Activated T-cell treated with anti-CD3 and anti-CD28 coated beads, Interleukin-2, amount 50 U/mL, for 72 hours (primary cell): ENCODE measurements around the gene SULT1A3. TPM values are rescaled to one million over a fixed set of nuclear protein-coding genes. Genes with fewer than 3 reads are reported as not detected.
"Not testable (repeated sequence)": the region's sequence is repeated elsewhere in the genome, so short reads cannot be mapped to it uniquely, and the experiment has no call there.

Source experiments
- ATAC-seq, 2 donors: fragments of 150-1000 bp; cut with Tn5 transposase; replicated peaks in 1 of 2; 2 replicates each; pipeline ENCODE4 v1.10.0; 2021; ENCODE audit warnings: moderate library complexity in 2 of 2, mild to moderate bottlenecking in 1 of 2
- DNase-seq, 2 donors: peaks; one replicate each; pipeline ENCODE4 v3.0.0; 2021 to 2022; ENCODE audit warnings: mixed read lengths in 1 of 2
- H3K27ac Mint-ChIP-seq: one replicate; pipeline ENCODE4 v1.8.0; 2022; ENCODE audit warnings: mild to moderate bottlenecking, moderate library complexity, mixed read lengths
- H3K27me3 Mint-ChIP-seq: one replicate; pipeline ENCODE4 v1.8.0; 2022; ENCODE audit warnings: low read depth, mixed read lengths
- H3K36me3 Mint-ChIP-seq, 2 donors: one replicate each; pipeline ENCODE4 v1.8.0; 2022; ENCODE audit warnings: mixed read lengths in 2 of 2, mild to moderate bottlenecking in 1 of 2; ENCODE audit not compliant: insufficient read depth in 2 of 2
- H3K4me1 Mint-ChIP-seq: one replicate; pipeline ENCODE4 v1.8.0; 2022; ENCODE audit warnings: low read depth, mixed read lengths
- H3K4me3 Mint-ChIP-seq, 2 donors: one replicate each; pipeline ENCODE4 v1.8.0; 2022; ENCODE audit warnings: mild to moderate bottlenecking in 2 of 2, mixed read lengths in 2 of 2, moderate library complexity in 2 of 2
- H3K9me3 Mint-ChIP-seq, 2 donors: one replicate each; pipeline ENCODE4 v1.8.0; 2022; ENCODE audit warnings: mixed read lengths in 2 of 2
- total RNA-seq, 2 donors: library from RNA; stranded (reverse); gene quantifications; one replicate each; pipeline ENCODE4 v1.2.3, GENCODE V29; 2022

SULT1A3 gene
- total RNA-seq, 2 donors from 2014 or later = 16.6 to 20.1 TPM

DNA sequence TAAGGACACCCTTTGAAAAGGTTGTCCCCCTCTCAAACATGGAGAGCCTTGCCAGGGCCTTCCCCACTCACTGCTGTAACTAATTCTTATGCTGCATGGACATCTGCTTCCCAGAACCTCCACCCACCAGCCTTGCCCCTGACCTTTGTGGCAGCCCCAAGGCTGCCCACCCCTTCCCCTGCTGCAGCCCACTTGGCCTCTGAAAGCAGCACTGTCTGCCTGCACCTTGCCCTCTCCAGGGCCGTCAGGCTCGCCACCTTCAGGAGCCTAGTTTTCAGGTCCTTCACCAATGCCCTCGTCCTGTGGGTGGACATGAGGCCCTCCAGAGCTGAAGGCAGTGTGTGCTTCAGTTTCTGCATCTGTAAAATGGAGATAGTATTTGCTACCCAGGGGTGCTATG is 18.3 kb upstream of the SULT1A3 start:
- Mint-ChIP-seq H3K4me3 (no peak overlapping the region), H3K9me3 (no peaks in the 10 kb centered on the region), H3K27me3 (no peaks in the 10 kb centered on the region), H3K36me3 (peaks cover 10 to 15% of the 10 kb centered on the region in 2 donors), H3K27ac (no peak overlapping the region), H3K4me1 (peaks cover 16% of the 10 kb centered on the region)
- no peak for DNase-seq
- ATAC-seq = no peak

DNA sequence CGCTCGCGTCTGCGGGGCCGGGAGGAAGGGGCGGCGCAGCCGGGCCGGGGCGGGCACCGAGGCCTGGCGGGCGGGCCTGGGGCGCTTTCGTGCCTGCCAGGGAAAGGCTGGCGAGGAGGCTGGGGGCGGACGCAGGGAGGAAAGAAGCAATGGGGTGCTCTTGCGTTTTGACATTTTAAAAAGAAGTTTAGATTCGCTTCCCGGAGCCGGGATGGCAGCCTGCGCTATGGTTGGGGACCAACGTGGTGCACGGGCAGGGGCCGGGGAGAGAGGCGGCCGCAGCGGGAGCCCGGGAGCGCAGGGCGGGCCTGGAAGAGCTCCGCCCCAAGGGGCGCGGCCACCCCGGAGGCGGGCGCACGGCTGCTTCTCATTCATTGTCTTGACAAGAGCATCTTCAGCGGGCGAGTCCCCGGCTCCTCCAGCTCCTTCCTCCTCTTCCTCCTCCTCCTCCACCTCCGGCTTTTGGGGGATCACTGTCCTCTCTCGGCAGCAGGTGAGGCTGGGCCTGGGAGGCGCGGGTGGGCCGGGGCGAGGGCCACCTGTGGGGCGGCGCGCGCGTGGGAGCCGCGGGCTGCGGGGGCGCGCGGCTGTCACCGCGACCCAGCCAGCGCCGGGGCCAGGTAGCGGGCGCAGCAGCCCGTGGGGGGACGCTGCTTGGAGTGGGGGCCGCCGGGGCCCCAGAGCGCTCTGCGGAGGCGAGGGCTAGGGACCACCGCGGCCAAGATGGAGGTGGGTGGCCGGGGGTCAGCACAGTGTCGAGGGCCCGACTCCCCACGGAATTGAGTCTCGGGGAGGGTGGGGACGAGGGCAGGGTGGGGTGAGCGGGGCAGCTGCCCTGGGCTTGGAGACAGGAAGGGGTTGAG is 15.6 kb upstream of the SULT1A3 start, which contains the start of gene CORO1A:
Gene CORO1A (plus strand): TSS at position 370 of the 863 bp plus-strand sequence. CDS start 1,608 bp downstream, outside the sequence.
- H3K4me3 Mint-ChIP-seq = peak within 1 kb of the TSS; percentile 95 to 100
- ATAC-seq (peak; percentile 60 to 61), DNase-seq (peak; percentile 89 to 94)
- H3K4me1 Mint-ChIP-seq = peaks cover 35% of the 10 kb centered on the region
- H3K27ac Mint-ChIP-seq = peak within 1 kb of the TSS; percentile 91
- H3K36me3 Mint-ChIP-seq = peaks cover 18 to 28% of the 10 kb centered on the region in 2 donors
- H3K27me3 Mint-ChIP-seq = no peaks in the 10 kb centered on the region
- no peaks in the 10 kb centered on the region for H3K9me3 Mint-ChIP-seq

DNA sequence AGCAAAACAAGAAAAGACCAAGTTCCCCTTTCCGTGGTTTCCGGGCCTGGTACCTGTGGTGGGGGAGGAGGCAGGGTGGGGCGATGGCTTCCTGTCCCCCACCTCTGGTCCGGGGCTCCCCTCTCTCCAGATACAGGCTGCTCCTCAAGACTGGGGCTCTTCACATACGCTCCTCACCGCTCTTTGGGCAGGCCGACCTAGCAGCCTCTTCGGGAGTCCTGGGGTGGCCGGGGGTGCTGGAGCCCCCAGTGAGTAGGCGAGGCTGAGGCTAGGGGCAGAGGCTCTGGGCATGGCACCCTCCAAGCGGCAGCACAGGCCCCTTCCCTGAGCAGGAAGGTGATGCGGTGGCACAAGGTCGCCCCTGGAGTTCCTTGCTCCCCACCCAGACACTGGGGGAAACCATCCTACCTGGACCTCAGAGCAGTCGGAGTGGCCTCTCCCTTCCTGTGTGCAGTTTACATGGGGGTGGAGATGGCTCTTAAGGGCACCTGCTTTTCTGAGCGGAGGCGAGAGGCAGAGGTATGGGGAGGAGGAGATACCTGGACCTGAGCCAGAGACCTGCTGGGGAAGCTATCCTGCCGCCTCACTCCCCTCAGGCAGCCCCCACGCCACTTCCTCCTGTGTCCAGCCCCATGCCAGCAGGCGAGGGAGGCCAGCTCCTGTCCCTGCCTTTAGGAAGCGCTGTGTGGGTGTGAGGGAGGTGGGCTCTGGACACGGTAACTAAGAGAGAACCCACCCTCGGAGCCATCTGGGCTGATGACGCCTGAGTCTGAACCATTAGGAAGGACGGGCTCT is 14.8 kb upstream of the SULT1A3 start:
- H3K4me3 Mint-ChIP-seq = peak overlapping the region; percentile 88 to 100
- ATAC-seq = peak; percentile 21 to 35
- H3K4me1 Mint-ChIP-seq = peaks cover 35% of the 10 kb centered on the region
- H3K27ac Mint-ChIP-seq = peak overlapping the region; percentile 62
- DNase-seq = peak; percentile 80 to 81
- peaks cover 18 to 28% of the 10 kb centered on the region in 2 donors for H3K36me3 Mint-ChIP-seq
- H3K9me3 Mint-ChIP-seq = no peaks in the 10 kb centered on the region
- H3K27me3 Mint-ChIP-seq = no peaks in the 10 kb centered on the region

DNA sequence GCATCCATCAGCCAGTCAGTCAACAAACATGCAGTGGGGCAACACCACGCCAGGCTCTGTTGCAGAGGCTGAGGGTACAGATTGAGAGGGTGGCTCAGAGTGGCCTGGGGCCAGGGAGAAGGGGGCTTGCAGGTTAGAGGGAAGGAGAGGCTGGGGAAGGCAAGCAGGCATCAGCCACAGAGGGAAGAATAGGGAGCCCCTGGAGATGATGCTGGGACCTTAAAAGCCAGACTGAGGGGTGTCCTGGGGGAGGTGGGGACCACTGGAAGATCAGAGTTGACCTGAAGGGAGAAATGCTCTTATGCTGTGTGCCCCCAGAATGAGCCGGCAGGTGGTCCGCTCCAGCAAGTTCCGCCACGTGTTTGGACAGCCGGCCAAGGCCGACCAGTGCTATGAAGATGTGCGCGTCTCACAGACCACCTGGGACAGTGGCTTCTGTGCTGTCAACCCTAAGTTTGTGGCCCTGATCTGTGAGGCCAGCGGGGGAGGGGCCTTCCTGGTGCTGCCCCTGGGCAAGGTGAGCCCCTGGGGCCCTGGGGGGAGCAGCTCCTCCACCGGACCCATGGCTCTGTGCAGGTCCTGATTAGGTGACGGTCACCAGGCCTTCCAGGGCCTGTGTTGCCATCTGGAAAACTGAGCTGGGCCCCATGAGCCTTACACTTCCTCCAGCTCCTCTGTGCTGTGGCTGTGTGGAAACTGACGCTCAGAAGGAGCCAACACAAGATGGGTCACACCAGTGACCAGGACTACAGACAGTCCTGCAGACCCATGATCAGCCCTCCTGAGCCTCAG is 14.0 kb upstream of the SULT1A3 start:
- Mint-ChIP-seq H3K27ac (peak overlapping the region; percentile 62), H3K9me3 (no peaks in the 10 kb centered on the region), H3K27me3 (no peaks in the 10 kb centered on the region), H3K36me3 (peaks cover 18 to 28% of the 10 kb centered on the region in 2 donors), H3K4me1 (peaks cover 35% of the 10 kb centered on the region), H3K4me3 (peak overlapping the region; percentile 88 to 100)
- DNase-seq (peak; percentile 43 to 52), ATAC-seq (peak; percentile 5 to 18)

DNA sequence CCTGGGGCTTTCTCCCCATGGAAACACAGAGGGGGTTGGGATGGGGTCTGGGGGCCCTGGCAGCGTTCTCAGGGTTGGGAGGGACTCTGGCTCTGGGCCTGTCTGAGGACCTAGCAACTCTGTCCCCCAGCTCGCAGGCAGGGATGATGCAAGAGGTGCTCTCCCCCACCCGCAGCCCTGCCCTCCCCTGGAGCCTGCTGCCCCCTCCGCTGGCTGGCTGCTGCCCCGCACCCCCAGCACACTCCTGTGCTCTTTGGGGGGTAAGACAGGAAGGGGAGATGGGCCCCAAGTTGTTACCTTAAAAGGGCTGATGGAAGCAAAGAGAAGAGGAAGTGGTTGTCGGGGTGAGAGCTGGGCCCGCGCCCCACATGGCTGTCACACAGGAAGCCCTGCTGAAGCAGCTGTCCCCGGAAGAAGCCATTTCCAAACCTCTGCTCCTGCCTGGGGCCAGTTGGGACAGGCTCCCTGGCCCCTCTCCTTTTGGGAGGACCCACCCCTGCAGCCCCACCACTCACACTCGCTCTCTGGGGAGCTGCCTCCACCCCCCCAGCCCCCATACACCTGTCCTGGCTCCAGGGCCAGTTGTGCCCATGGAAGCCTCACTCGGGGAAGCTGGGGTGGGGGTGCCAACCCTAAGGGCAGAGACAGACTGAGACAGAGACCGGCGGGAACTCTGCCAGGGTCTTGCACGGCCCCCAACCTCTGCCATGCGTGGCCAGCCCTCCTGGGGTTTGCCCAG is 13.2 kb upstream of the SULT1A3 start:
- ATAC-seq = peak; percentile 51 to 53
- Mint-ChIP-seq H3K9me3 (no peaks in the 10 kb centered on the region), H3K27ac (peak overlapping the region; percentile 87), H3K36me3 (peaks cover 18 to 28% of the 10 kb centered on the region in 2 donors), H3K27me3 (no peaks in the 10 kb centered on the region), H3K4me3 (peak overlapping the region; percentile 88 to 100), H3K4me1 (peaks cover 31% of the 10 kb centered on the region)
- peak; percentile 85 to 87 for DNase-seq

DNA sequence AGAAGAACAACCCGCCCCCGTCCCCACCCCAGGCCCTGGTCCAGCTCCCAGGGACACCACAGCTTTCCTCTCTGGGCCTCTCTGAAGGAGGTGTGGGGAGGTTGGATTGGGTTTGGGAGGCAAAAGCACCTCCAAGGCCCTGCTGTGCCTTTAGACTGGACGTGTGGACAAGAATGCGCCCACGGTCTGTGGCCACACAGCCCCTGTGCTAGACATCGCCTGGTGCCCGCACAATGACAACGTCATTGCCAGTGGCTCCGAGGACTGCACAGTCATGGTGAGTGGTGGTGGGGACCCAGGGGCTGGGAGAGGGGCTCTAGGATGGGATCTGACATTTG is 12.6 kb upstream of the SULT1A3 start:
- Mint-ChIP-seq H3K9me3 (no peaks in the 10 kb centered on the region), H3K27ac (peak overlapping the region; percentile 91), H3K36me3 (peaks cover 18 to 28% of the 10 kb centered on the region in 2 donors), H3K4me3 (peak overlapping the region; percentile 91 to 100), H3K4me1 (peaks cover 30% of the 10 kb centered on the region), H3K27me3 (no peaks in the 10 kb centered on the region)
- ATAC-seq = no peak
- no peak for DNase-seq

DNA sequence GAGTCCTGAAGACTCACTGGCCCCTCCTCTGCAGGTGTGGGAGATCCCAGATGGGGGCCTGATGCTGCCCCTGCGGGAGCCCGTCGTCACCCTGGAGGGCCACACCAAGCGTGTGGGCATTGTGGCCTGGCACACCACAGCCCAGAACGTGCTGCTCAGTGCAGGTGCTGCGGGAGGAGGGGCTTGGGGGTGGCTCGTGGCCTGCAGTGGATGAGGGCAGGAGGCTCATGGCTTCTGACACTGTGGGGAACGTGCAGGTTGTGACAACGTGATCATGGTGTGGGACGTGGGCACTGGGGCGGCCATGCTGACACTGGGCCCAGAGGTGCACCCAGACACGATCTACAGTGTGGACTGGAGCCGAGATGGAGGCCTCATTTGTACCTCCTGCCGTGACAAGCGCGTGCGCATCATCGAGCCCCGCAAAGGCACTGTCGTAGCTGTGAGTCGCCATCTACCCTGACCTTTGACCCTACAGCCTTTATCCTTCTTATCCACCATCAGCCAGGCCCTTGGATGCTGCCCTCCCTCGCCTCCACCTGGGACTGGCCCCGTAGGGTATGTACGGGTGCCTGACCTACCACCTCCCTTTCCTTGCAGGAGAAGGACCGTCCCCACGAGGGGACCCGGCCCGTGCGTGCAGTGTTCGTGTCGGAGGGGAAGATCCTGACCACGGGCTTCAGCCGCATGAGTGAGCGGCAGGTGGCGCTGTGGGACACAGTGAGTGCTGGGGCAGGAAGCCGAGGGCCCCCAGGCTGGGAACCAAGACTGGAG is 12.1 kb upstream of the SULT1A3 start:
- DNase-seq (peak; percentile 92), ATAC-seq (peak; percentile 7 to 13)
- peak overlapping the region; percentile 91 to 100 for H3K4me3 Mint-ChIP-seq
- H3K27ac Mint-ChIP-seq = peak overlapping the region; percentile 91
- peaks cover 28% of the 10 kb centered on the region for H3K4me1 Mint-ChIP-seq
- no peaks in the 10 kb centered on the region for H3K9me3 Mint-ChIP-seq
- peaks cover 18 to 28% of the 10 kb centered on the region in 2 donors for H3K36me3 Mint-ChIP-seq
- H3K27me3 Mint-ChIP-seq = no peaks in the 10 kb centered on the region

DNA sequence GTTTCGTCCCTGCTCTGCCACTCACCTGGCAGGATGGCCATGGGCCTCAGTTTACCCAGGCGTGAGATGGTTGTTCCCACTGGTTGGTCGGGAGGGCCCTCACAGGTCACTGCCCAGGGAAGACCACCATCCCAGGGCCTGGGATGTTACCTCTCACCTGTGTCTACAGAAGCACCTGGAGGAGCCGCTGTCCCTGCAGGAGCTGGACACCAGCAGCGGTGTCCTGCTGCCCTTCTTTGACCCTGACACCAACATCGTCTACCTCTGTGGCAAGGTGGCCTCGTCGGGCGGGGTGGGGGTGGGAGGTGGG is 11.5 kb upstream of the SULT1A3 start:
- peaks cover 18 to 28% of the 10 kb centered on the region in 2 donors for H3K36me3 Mint-ChIP-seq
- H3K4me1 Mint-ChIP-seq = peaks cover 22% of the 10 kb centered on the region
- ATAC-seq = no peak
- DNase-seq = no peak
- H3K9me3 Mint-ChIP-seq = no peaks in the 10 kb centered on the region
- H3K27me3 Mint-ChIP-seq = no peaks in the 10 kb centered on the region
- peak overlapping the region; percentile 91 for H3K27ac Mint-ChIP-seq
- H3K4me3 Mint-ChIP-seq = peak overlapping the region; percentile 91 to 100

DNA sequence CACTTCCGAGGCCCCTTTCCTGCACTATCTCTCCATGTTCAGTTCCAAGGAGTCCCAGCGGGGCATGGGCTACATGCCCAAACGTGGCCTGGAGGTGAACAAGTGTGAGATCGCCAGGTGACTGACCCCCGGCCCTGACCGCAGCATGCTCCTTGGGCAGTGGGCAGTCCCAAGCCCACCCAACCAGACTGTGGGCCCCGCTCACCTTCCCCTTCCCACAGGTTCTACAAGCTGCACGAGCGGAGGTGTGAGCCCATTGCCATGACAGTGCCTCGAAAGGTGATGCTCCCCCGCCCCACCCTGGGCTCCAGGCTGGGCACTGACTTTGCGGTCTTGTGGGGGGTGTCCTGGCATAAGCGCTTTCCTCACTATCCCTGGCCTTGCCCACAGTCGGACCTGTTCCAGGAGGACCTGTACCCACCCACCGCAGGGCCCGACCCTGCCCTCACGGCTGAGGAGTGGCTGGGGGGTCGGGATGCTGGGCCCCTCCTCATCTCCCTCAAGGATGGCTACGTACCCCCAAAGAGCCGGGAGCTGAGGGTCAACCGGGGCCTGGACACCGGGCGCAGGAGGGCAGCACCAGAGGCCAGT is 11.0 kb upstream of the SULT1A3 start:
- ATAC-seq (no peak), DNase-seq (peak; percentile 4 to 15)
- Mint-ChIP-seq H3K4me3 (peak overlapping the region; percentile 29 to 49), H3K27ac (no peak overlapping the region), H3K9me3 (no peaks in the 10 kb centered on the region), H3K27me3 (no peaks in the 10 kb centered on the region), H3K36me3 (peaks cover 18 to 28% of the 10 kb centered on the region in 2 donors), H3K4me1 (peaks cover 21% of the 10 kb centered on the region)

DNA sequence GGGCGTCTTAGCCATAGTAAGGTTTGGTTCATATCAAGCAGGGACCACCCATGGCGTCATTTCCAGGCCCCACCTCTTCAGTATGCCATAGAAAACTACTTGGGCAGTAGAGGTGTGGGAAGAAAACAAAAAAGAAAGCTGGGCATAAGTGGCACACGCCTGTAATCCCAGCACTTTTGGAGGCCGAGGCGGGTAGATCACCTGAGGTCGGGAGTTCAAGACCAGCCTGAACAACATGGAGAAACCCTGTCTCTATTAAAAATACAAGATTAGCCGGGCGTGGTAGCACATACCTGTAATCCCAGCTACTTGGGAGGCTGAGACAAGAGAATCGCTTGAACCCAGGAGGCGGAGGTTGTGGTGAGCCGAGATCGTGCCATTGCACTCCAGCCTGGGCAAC is 7.9 kb upstream of the SULT1A3 start:
- not testable (repeated sequence) for H3K36me3 Mint-ChIP-seq, H3K27me3 Mint-ChIP-seq, DNase-seq, H3K4me3 Mint-ChIP-seq, H3K9me3 Mint-ChIP-seq, ATAC-seq, H3K27ac Mint-ChIP-seq
- peaks cover 15% of the 10 kb centered on the region for H3K4me1 Mint-ChIP-seq

DNA sequence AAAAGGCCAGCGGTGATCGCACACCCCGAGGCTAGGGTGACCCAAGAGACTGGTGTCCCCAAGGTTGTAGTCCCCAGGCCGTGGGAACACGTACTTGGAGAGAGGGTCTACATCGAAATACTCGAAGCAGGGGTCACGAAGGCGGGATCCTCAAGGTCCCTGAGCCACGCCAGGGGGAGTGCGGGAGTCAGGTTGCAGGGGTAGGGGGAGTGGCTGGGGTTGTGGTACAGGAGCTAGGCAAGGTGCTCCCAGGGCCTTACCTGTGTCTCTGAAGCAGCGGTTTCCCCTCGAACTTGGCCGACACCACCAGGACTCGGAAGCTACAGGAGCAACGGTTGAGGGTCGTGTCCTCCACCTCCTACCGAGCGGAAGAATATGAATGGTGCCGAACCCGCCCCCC is 6.0 kb upstream of the SULT1A3 start:
- H3K27ac Mint-ChIP-seq, H3K9me3 Mint-ChIP-seq, H3K4me1 Mint-ChIP-seq, H3K36me3 Mint-ChIP-seq, DNase-seq, H3K4me3 Mint-ChIP-seq, H3K27me3 Mint-ChIP-seq: not testable (repeated sequence)
- ATAC-seq = peak; percentile 10 to 19
